Endothelial cell of umbilical vein (primary cell): Measurements from ENCODE around the gene NEURL1B. TPM values are rescaled to one million over a fixed set of nuclear protein-coding genes. Genes with fewer than 3 reads are reported as not detected.

ENCODE experiments used
- BruUV-seq: library from RNA; stranded (reverse); fragments of 400-500 nt; replicated peaks from 2 replicates; lab custom pipeline; 2021; lab: Mats Ljungman, UMichigan
- CTCF ChIA-PET: fragments of 300-600, 350-600 bp; sonication (Branson Sonifier 250); formaldehyde crosslinking; loops from one replicate; lab custom pipeline; 2021; ENCODE audit warnings: antibody characterized with exemption, inconsistent platforms; lab: Charles Lee
- POLR2A ChIA-PET: fragments of 300-600, 350-600 bp; sonication (Branson Sonifier 250); formaldehyde crosslinking; loops from one replicate; lab custom pipeline; 2021; ENCODE audit warnings: antibody characterized with exemption, inconsistent platforms; lab: Charles Lee
- DNase-seq: peaks from one replicate; pipeline ENCODE4 v3.0.0-alpha.2; 2011; ENCODE audit warnings: low read depth, low spot score
- FAIRE-seq: peaks from 2 replicates; lab custom pipeline; 2011; peaks lifted over from hg19 to GRCh38; lab: Jason Lieb, UNC
- H2AFZ ChIP-seq: 2 replicates; pipeline ENCODE4 v1.6.0; 2012; ENCODE audit warnings: low read depth, low read length, control low read depth, inconsistent platforms
- H3K27ac ChIP-seq: 2 replicates; pipeline ENCODE4 v1.5.1; 2011; ENCODE audit warnings: low read depth, mild to moderate bottlenecking, control low read depth, low read length, moderate library complexity; ENCODE audit not compliant: insufficient read depth
- H3K27me3 ChIP-seq, 2 experiments: 2 replicates each; pipeline versions ENCODE4 v1.6.0 to v1.6.1; 2011; ENCODE audit warnings: low read length in 2 of 2, mixed read lengths in 1 of 2; ENCODE audit not compliant: control insufficient read depth in 2 of 2, insufficient read depth in 2 of 2
- H3K36me3 ChIP-seq, 2 experiments: 2 replicates in 1 of 2; 3 replicates in 1 of 2; pipeline ENCODE4 v1.5.1; 2011; ENCODE audit warnings: low read length in 2 of 2, mild to moderate bottlenecking in 1 of 2, moderate library complexity in 1 of 2; ENCODE audit not compliant: control insufficient read depth in 2 of 2, insufficient read depth in 2 of 2; ENCODE audit errors: extremely low read depth in 1 of 2
- H3K4me1 ChIP-seq: 3 replicates; pipeline ENCODE4 v1.5.1; 2011; ENCODE audit warnings: mild to moderate bottlenecking, low read length; ENCODE audit not compliant: control insufficient read depth, insufficient read depth; ENCODE audit errors: extremely low read depth
- H3K4me2 ChIP-seq: 2 replicates; pipeline ENCODE4 v1.6.1; 2011; ENCODE audit warnings: low read length, control low read depth, mixed read lengths; ENCODE audit not compliant: insufficient read depth
- H3K4me3 ChIP-seq, 3 experiments: fragments of 200-600 bp in 1 of 3; sonication (generic), shearing (Covaris generic) in 1 of 3; replicated peaks in 1 of 3; 2 replicates each; pipeline ENCODE4 v1.5.1; 2011 to 2016; ENCODE audit warnings: control low read depth in 3 of 3, low read length in 3 of 3, mild to moderate bottlenecking in 2 of 3, inconsistent platforms in 1 of 3, low read depth in 1 of 3, moderate library complexity in 1 of 3; ENCODE audit not compliant: insufficient read depth in 1 of 3
- H3K79me2 ChIP-seq: 2 replicates; pipeline ENCODE4 v1.6.0; 2012; ENCODE audit warnings: low read length, inconsistent platforms; ENCODE audit not compliant: control insufficient read depth, insufficient read depth
- H3K9ac ChIP-seq: replicated peaks from 2 replicates; pipeline ENCODE3; 2011; ENCODE audit warnings: low read length, control low read depth; ENCODE audit not compliant: insufficient read depth; ENCODE audit errors: extremely low read depth
- H3K9me1 ChIP-seq: replicated peaks from 3 replicates; pipeline ENCODE4 v1.6.0; 2011; ENCODE audit warnings: mild to moderate bottlenecking, low read length; ENCODE audit not compliant: control insufficient read depth, insufficient read depth; ENCODE audit errors: extremely low read depth
- H3K9me3 ChIP-seq: replicated peaks from 2 replicates; pipeline ENCODE4 v1.5.1; 2012; ENCODE audit warnings: low read length, inconsistent platforms; ENCODE audit not compliant: control insufficient read depth, insufficient read depth
- H4K20me1 ChIP-seq: replicated peaks from 2 replicates; pipeline ENCODE3; 2011; ENCODE audit warnings: mild to moderate bottlenecking, low read length; ENCODE audit not compliant: control insufficient read depth, insufficient read depth; ENCODE audit errors: extremely low read depth
- EZH2 ChIP-seq: IDR thresholded peaks from 2 replicates; pipeline ENCODE4 v1.6.1; 2012; ENCODE audit warnings: borderline replicate concordance, low read depth, mild to moderate bottlenecking, moderate library complexity, low read length, inconsistent platforms; ENCODE audit not compliant: severe bottlenecking
- FOS ChIP-seq: IDR thresholded peaks from 2 replicates; pipeline ENCODE4 v1.6.1; 2011; ENCODE audit warnings: mild to moderate bottlenecking, low read length, moderate library complexity, borderline replicate concordance; ENCODE audit not compliant: insufficient read depth
- GATA2 ChIP-seq: IDR thresholded peaks from 2 replicates; pipeline ENCODE4 v1.7.0; 2011; ENCODE audit warnings: low read depth, mild to moderate bottlenecking, moderate library complexity, mixed read lengths, low read length; ENCODE audit not compliant: insufficient read length, insufficient read depth
- JUN ChIP-seq: IDR thresholded peaks from 2 replicates; pipeline ENCODE4 v1.6.1; 2011; ENCODE audit warnings: borderline replicate concordance, low read depth; ENCODE audit not compliant: insufficient read length, insufficient read depth
- MAX ChIP-seq: IDR thresholded peaks from 2 replicates; pipeline ENCODE4 v1.6.1; 2011; ENCODE audit not compliant: insufficient read depth, insufficient read length
- MYC ChIP-seq: IDR thresholded peaks from one replicate; pipeline ENCODE4 v1.6.1; 2011; ENCODE audit warnings: mild to moderate bottlenecking, low read depth, low read length
- POLR2AphosphoS5 ChIP-seq: IDR thresholded peaks from 2 replicates; pipeline ENCODE4 v1.6.1; 2012; ENCODE audit warnings: low read depth, mild to moderate bottlenecking, control low read depth, low read length, moderate library complexity; ENCODE audit not compliant: insufficient read depth
- dilution Hi-C: fragments of 300-500 bp; cut with MboI; formaldehyde crosslinking; loops from one replicate; pipeline ENCODE4 v1.15.0; 2019; ENCODE audit warnings: low sequenced_read_pairs; ENCODE audit not compliant: extremely low pct_ligation_motif_present
- intact Hi-C: fragments of 100-400 bp; cut with micrococcal nuclease; formaldehyde crosslinking; loops from one replicate; pipeline ENCODE4 v1.10.0; 2022
- polyA plus RNA-seq, 4 experiments: library from polyadenylated mRNA; depleted of rRNA in 3 of 4; stranded (reverse) in 3 of 4; unstranded in 1 of 4; fragments of >200 nt; gene quantifications; 2 replicates each; pipeline versions ENCODE4 v1.2.1 to v1.2.3, GENCODE V29; 2011 to 2012; ENCODE audit warnings: missing spikeins in 1 of 4
- total RNA-seq: library from RNA; stranded (reverse); gene quantifications from 2 replicates; pipeline ENCODE4 v1.2.3, GENCODE V29; 2021

Gene NEURL1B
- total and polyA plus RNA-seq, 2 donors (not counting 3 experiments of a cell fraction or from before 2014, with no cell fraction given), result 0.44 to 1.6 TPM

- dilution Hi-C loops (no loop called here), intact Hi-C loops (no loop called here)
- no peaks in the 10 kb centered on the region for H3K9me1 ChIP-seq
- no peaks in the 10 kb centered on the region for H3K79me2 ChIP-seq
- no peak overlapping the region for H3K9ac ChIP-seq
- H2AFZ ChIP-seq, result no peak overlapping the region
- H3K4me2 ChIP-seq, result no peak overlapping the region
- no peak for DNase-seq
- H3K4me3 ChIP-seq, result no peak overlapping the region
- H3K9me3 ChIP-seq, result no peaks in the 10 kb centered on the region
- H4K20me1 ChIP-seq, result no peaks in the 10 kb centered on the region
- H3K27ac ChIP-seq, result no peak overlapping the region
- ChIA-PET CTCF (interaction anchor here (0.7 to 1.0 kb wide), 2 partner anchors 14 to 247 kb away, joined by 3 read pairs; no protein-coding TSS in a partner anchor), POLR2A (no interaction called here)
- peaks cover 6 to 11% of the 10 kb centered on the region in 2 experiments for H3K27me3 ChIP-seq
- no peak for FAIRE-seq
- no peak for TF ChIP-seq MYC
- no peak for TF ChIP-seq GATA2
- no peak for TF ChIP-seq MAX
- no peak for TF ChIP-seq JUN
- no peak for TF ChIP-seq POLR2AphosphoS5
- no peak for TF ChIP-seq EZH2
- TF ChIP-seq FOS, result no peak
- peaks cover 5% of the 10 kb centered on the region for H3K4me1 ChIP-seq
- H3K36me3 ChIP-seq, result no peaks in the 10 kb centered on the region
- BruUV-seq, result no TSS peak
Observed at GRCh38 chr5:172699999-172700364, 58.9 kb downstream of the NEURL1B start.
